BE2C (cell line): Measurements from ENCODE around the gene CFAP157.
"Not testable (repeated sequence)": the region's sequence is repeated elsewhere in the genome, so short reads cannot be mapped to it uniquely, and the experiment has no call there.

ENCODE experiments used
- DNase-seq: peaks from one replicate; pipeline ENCODE4 v3.0.0-alpha.2; 2020
- H3K27me3 ChIP-seq: fragments of 250-450 bp; sonication (Bioruptor Pico); 2 replicates; pipeline ENCODE4 v1.5.1; 2020; ENCODE audit warnings: mild to moderate bottlenecking
- H3K36me3 ChIP-seq: fragments of 250-450 bp; sonication (Bioruptor Pico); 2 replicates; pipeline ENCODE4 v1.5.1; 2020; ENCODE audit warnings: mild to moderate bottlenecking
- H3K4me1 ChIP-seq: fragments of 250-450 bp; sonication (Bioruptor Pico); 2 replicates; pipeline ENCODE4 v1.5.1; 2020
- H3K4me3 ChIP-seq: 2 replicates; pipeline ENCODE4 v1.5.1; 2011; ENCODE audit warnings: low read depth, low read length
- H3K9me3 ChIP-seq: fragments of 250-450 bp; sonication (Bioruptor Pico); 2 replicates; pipeline ENCODE4 v1.5.1; 2020
- TF ChIP-seq, protein P1 (sequence below): IDR thresholded peaks from 2 replicates; pipeline ENCODE4 v1.5.1; 2012; ENCODE audit warnings: mild to moderate bottlenecking, low read depth, low read length

The CFAP157 gene

DNA sequence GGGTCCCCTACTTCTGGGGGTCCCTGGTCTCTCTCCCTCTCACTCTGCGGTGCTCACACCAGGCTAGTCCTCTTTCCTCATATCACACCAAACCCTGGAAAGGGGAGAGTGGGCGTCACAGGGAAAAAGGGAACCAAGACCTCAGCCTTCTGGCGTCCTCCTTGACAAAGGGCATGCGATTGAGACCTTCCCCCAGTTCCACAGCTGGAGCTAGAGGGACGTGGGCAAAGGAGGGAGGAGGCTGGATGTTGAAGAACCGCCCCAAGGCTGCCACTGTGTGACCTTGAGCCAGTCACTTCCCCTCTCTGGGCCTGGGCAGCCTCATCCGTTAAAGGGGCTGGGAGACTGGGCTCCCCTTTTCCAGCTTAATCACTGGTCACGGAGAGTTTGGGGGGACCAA, 46.8 kb downstream of the CFAP157 start:
- DNase-seq: no peak
- TF ChIP-seq, protein P1, sequence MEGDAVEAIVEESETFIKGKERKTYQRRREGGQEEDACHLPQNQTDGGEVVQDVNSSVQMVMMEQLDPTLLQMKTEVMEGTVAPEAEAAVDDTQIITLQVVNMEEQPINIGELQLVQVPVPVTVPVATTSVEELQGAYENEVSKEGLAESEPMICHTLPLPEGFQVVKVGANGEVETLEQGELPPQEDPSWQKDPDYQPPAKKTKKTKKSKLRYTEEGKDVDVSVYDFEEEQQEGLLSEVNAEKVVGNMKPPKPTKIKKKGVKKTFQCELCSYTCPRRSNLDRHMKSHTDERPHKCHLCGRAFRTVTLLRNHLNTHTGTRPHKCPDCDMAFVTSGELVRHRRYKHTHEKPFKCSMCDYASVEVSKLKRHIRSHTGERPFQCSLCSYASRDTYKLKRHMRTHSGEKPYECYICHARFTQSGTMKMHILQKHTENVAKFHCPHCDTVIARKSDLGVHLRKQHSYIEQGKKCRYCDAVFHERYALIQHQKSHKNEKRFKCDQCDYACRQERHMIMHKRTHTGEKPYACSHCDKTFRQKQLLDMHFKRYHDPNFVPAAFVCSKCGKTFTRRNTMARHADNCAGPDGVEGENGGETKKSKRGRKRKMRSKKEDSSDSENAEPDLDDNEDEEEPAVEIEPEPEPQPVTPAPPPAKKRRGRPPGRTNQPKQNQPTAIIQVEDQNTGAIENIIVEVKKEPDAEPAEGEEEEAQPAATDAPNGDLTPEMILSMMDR: no peak
- no peaks in the 10 kb centered on the region for H3K27me3 ChIP-seq
- H3K36me3 ChIP-seq: peaks cover 19% of the 10 kb centered on the region
- no peaks in the 10 kb centered on the region for H3K9me3 ChIP-seq
- H3K4me1 ChIP-seq: peaks cover 1% of the 10 kb centered on the region
- H3K4me3 ChIP-seq: peak overlapping the region; percentile 76

DNA sequence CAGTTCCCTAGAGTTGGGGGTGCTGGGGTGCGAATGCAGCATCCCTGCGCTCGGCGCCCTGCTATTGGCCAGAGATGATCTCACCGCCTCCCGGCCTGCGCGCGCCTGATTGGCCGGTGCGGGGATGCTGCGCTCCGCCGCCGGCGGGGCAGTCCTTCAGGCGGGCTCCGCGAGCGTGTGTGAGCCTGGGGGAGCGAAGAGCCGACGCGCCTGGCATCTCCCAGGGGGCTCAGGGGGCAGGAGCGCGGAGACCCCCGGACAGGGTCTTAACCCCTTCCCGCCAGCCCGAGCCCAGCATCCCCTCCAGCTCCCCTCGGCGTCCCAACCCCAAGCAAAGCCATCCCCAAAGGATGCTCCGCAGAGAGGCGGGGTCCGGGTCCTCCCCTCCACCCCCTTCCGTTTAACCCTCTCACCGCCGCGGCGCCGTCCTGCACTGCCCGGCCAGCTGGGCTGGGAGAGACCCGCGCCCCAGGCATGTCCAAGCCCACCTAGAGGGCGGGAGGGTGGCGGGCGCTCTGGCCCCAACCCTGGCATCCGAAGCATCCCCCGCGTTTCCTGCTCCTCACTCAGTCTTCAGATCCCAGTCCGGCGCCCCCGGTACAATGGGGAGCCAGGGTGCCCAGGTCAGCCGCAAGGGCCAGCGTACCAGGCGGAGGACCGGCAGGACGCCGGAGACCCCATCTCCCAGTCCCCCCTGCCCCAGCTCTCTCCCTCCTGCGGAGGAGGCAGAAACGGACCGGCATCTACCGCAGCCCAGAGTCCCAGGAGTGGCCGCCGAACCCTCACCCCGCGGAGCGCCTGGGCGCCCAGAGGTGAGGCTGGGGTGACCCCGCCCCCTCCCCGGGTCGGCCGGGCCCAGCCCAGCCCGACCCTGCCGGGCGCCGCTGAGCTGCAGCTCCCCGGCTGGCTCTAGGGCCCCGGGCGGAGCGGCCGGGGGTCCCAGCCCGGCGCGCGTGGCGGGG, 47.6 kb downstream of the CFAP157 start:
- TF ChIP-seq, protein P1: no peak
- Histone ChIP-seq H3K9me3 (no peaks in the 10 kb centered on the region), H3K27me3 (no peaks in the 10 kb centered on the region), H3K4me3 (peak overlapping the region; percentile 76), H3K4me1 (peaks cover 5% of the 10 kb centered on the region), H3K36me3 (peaks cover 11% of the 10 kb centered on the region)
- peak; percentile 86 for DNase-seq

DNA sequence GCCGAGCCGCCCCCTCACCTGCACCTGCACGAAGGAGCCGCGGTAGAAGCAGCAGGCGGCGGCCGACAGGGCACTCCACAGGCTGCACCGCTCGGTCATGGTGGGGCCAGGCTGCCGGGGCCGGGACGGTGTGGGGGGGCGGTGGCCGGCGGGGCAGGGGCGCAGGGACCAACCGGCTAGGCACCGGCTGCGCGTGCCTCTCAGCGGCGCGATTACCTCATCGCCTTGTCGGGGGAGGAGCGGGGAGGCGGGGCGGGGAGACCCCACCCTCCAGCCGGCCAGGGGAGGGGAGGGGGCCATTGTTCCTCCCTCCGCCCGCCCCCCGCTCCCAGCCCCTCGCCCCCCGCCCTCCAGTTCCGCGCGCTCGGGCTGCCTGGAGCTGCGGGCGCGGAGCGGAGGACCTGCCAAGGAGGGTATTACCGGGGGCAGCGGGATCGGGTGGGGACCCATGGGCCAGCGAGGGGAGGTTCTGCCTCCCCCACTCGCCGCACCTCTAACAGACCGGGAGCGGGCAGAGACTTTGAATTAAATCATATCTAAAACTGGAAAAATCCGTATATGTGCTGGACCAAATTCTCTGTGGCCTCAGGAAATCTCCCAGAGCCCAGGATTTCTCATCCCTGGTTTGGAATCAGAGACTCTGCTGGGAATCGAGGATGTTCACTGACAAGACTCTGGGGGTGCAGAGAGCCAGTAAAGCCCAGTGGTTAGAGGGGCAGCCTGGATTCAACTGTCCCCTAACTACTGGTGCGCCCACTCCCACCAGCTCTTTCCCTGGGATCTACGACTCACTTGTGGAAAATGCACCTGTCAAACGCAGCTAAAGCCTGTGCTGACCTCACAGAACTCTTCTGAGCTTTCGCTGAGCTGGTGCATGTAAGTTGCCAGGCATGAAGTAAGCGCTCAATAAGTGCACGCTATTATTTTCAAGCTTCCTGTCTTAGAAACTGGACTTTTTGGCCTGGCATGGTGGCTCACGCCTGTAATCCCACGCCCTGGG, 48.6 kb downstream of the CFAP157 start:
- Histone ChIP-seq H3K4me3 (peak overlapping the region; percentile 76), H3K9me3 (no peaks in the 10 kb centered on the region), H3K4me1 (peaks cover 5% of the 10 kb centered on the region), H3K36me3 (peaks cover 8% of the 10 kb centered on the region), H3K27me3 (no peaks in the 10 kb centered on the region)
- TF ChIP-seq, protein P1: no peak
- DNase-seq: peak; percentile 81

DNA sequence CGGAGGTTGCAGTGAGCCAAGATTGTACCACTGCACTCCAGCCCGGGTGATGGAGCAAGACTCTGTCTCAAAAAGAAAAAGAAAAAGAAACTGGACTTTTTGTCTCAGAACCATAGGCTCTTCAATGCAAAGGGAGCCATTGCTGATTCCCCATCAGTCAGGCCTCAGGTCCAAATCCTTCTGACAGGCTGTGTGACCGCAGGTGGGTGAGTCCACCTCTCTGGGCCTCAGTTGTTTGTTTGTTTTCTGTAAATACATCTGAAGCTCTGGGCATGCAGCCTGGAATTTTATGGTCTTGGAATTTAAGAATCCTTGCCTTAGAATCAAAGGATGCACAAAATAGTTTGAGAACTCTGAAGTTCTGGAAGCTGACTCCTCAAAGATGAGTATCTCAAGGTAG, 49.4 kb downstream of the CFAP157 start:
- no peak for DNase-seq
- no peaks in the 10 kb centered on the region for H3K9me3 ChIP-seq
- TF ChIP-seq, protein P1: no peak
- H3K4me1 ChIP-seq: peaks cover 5% of the 10 kb centered on the region
- no peaks in the 10 kb centered on the region for H3K27me3 ChIP-seq
- H3K4me3 ChIP-seq: no peak overlapping the region
- no peaks in the 10 kb centered on the region for H3K36me3 ChIP-seq

DNA sequence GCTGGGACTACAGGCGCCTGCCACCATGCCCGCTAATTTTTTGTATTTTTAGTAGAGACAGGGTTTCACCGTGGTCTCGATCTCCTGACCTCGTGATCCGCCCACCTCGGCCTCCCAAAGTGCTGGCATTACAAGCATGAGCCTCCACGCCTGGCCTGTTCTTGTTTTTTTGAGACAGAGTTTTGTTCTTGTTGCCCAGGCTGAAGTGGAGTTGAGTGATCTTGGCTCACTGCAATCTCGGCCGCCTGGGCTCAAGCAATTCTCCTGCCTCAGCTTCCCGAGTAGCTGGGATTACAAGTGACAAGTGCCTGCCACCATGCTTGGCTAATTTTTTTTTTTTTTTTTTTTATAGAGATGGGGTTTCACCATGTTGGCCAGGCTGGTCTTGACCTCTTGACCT, 50.0 kb downstream of the CFAP157 start:
- DNase-seq, H3K27me3 ChIP-seq, H3K9me3 ChIP-seq, H3K4me3 ChIP-seq, H3K4me1 ChIP-seq, H3K36me3 ChIP-seq: not testable (repeated sequence)

DNA sequence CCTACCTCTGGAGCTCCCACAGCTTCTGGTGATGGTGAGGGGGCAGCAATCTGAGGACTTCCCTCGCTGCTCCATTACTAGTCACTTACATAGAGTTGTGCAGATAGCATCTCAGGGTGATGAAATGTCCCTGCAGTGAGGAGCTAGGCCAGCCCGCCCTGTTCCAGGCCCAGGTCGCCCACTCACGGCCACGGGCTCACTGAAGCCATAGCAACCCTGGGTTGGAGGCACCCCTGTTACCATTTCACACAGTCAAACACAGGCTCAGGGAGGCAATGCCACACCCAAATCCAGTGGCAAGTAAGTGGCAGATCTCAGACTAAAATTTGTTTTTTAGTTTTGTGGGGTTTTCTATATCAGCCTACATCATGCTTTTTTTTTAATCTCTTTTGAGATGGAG, 52.1 kb downstream of the CFAP157 start:
- H3K36me3 ChIP-seq: no peaks in the 10 kb centered on the region
- no peaks in the 10 kb centered on the region for H3K9me3 ChIP-seq
- no peak overlapping the region for H3K4me3 ChIP-seq
- H3K27me3 ChIP-seq: no peaks in the 10 kb centered on the region
- peaks cover 15% of the 10 kb centered on the region for H3K4me1 ChIP-seq
- TF ChIP-seq, protein P1: no peak
- no peak for DNase-seq
